H9 (cell line): ENCODE measurements around the gene TIAM2. TPM values are rescaled to one million over a fixed set of nuclear protein-coding genes. Genes with fewer than 3 reads are reported as not detected.

ENCODE experiments used
- DNase-seq: peaks from one replicate; pipeline ENCODE4 v3.0.0-alpha.2; 2017
- H2AFZ ChIP-seq: one replicate; pipeline ENCODE4 v1.6.1; 2013; ENCODE audit warnings: mild to moderate bottlenecking, low read length, control low read depth, moderate library complexity
- H2AK5ac ChIP-seq: 2 replicates; pipeline ENCODE4 v1.6.1; 2013; ENCODE audit warnings: low read length, control low read depth, mixed read lengths; ENCODE audit not compliant: insufficient read length
- H2BK120ac ChIP-seq: one replicate; pipeline ENCODE4 v1.6.1; 2013; ENCODE audit warnings: low read depth, mild to moderate bottlenecking, low read length, control low read depth, inconsistent platforms; ENCODE audit not compliant: poor library complexity, severe bottlenecking
- H2BK12ac ChIP-seq: 2 replicates; pipeline ENCODE4 v1.6.1; 2013; ENCODE audit warnings: low read length, control low read depth, mixed read lengths, low read depth; ENCODE audit not compliant: insufficient read length
- H2BK15ac ChIP-seq: 2 replicates; pipeline ENCODE4 v1.6.1; 2013; ENCODE audit warnings: low read depth, low read length, control low read depth
- H2BK20ac ChIP-seq: one replicate; pipeline ENCODE4 v1.6.1; 2013; ENCODE audit warnings: low read depth, mild to moderate bottlenecking, low read length, control low read depth, inconsistent platforms; ENCODE audit not compliant: poor library complexity, severe bottlenecking
- H2BK5ac ChIP-seq: 2 replicates; pipeline ENCODE4 v1.6.1; 2013; ENCODE audit warnings: low read length, control low read depth, mixed read lengths; ENCODE audit not compliant: insufficient read length
- H3K14ac ChIP-seq: 2 replicates; pipeline ENCODE4 v1.6.1; 2013; ENCODE audit warnings: low read length, control low read depth; ENCODE audit not compliant: insufficient read depth
- H3K18ac ChIP-seq: 2 replicates; pipeline ENCODE4 v1.6.1; 2013; ENCODE audit warnings: low read depth, mild to moderate bottlenecking, mixed read lengths, low read length, control low read depth; ENCODE audit not compliant: insufficient read length
- H3K23ac ChIP-seq: 2 replicates; pipeline ENCODE4 v1.6.1; 2013; ENCODE audit warnings: low read length, control low read depth, mixed read lengths, low read depth; ENCODE audit not compliant: insufficient read length
- H3K23me2 ChIP-seq: 2 replicates; pipeline ENCODE4 v1.6.1; 2013; ENCODE audit warnings: low read depth, mild to moderate bottlenecking, mixed read lengths, low read length, control low read depth; ENCODE audit not compliant: insufficient read length, poor library complexity, severe bottlenecking
- H3K27ac ChIP-seq: 2 replicates; pipeline ENCODE4 v1.5.1; 2013; ENCODE audit warnings: low read length, control low read depth, mixed read lengths, low read depth; ENCODE audit not compliant: insufficient read length
- H3K27me3 ChIP-seq: 2 replicates; pipeline ENCODE4 v1.6.1; 2013; ENCODE audit warnings: low read length, control low read depth, inconsistent platforms; ENCODE audit not compliant: insufficient read depth
- H3K4ac ChIP-seq: 2 replicates; pipeline ENCODE4 v1.6.1; 2013; ENCODE audit warnings: low read depth, mild to moderate bottlenecking, control low read depth, inconsistent platforms, low read length, moderate library complexity
- H3K4me1 ChIP-seq: 2 replicates; pipeline ENCODE4 v1.6.1; 2013; ENCODE audit warnings: low read length, control low read depth, inconsistent platforms; ENCODE audit not compliant: insufficient read depth
- H3K4me2 ChIP-seq: 2 replicates; pipeline ENCODE4 v1.6.1; 2013; ENCODE audit warnings: low read length, control low read depth, mixed read lengths; ENCODE audit not compliant: insufficient read length, insufficient read depth
- H3K56ac ChIP-seq: 2 replicates; pipeline ENCODE4 v1.6.1; 2013; ENCODE audit warnings: low read depth, mild to moderate bottlenecking, mixed read lengths, low read length, control low read depth; ENCODE audit not compliant: insufficient read length
- H3K79me1 ChIP-seq: 2 replicates; pipeline ENCODE4 v1.6.1; 2013; ENCODE audit warnings: low read depth, mild to moderate bottlenecking, moderate library complexity, low read length, control low read depth, inconsistent platforms; ENCODE audit not compliant: insufficient read depth, poor library complexity, severe bottlenecking
- H3K79me2 ChIP-seq: 2 replicates; pipeline ENCODE4 v1.6.1; 2013; ENCODE audit warnings: low read length, control low read depth, inconsistent platforms; ENCODE audit not compliant: insufficient read depth
- H3K9ac ChIP-seq: 2 replicates; pipeline ENCODE4 v1.6.1; 2013; ENCODE audit warnings: low read length, control low read depth, mixed read lengths; ENCODE audit not compliant: insufficient read length; ENCODE audit errors: extremely low read depth
- H3K9me3 ChIP-seq: one replicate; pipeline ENCODE4 v1.6.1; 2013; ENCODE audit warnings: low read depth, low read length, inconsistent platforms; ENCODE audit not compliant: control insufficient read depth
- H3T11ph ChIP-seq: one replicate; pipeline ENCODE4 v1.6.1; 2013; ENCODE audit warnings: mild to moderate bottlenecking, low read length, control low read depth, inconsistent platforms
- H4K20me1 ChIP-seq: one replicate; pipeline ENCODE4 v1.6.1; 2013; ENCODE audit not compliant: control insufficient read depth, insufficient read length, insufficient read depth
- H4K5ac ChIP-seq: 2 replicates; pipeline ENCODE4 v1.6.1; 2013; ENCODE audit warnings: low read depth, mild to moderate bottlenecking, mixed read lengths, low read length, control low read depth; ENCODE audit not compliant: insufficient read length
- H4K8ac ChIP-seq: replicated peaks from 2 replicates; pipeline ENCODE4 v1.6.1; 2013; ENCODE audit warnings: low read length, control low read depth, mixed read lengths, low read depth; ENCODE audit not compliant: insufficient read length
- H4K91ac ChIP-seq: 2 replicates; pipeline ENCODE4 v1.6.1; 2013; ENCODE audit warnings: low read depth, mild to moderate bottlenecking, moderate library complexity, mixed read lengths, low read length, control low read depth; ENCODE audit not compliant: insufficient read length
- H3K27ac Mint-ChIP-seq, 3 experiments: 2 replicates in 2 of 3; 3 replicates in 1 of 3; pipeline ENCODE4 v1.8.0; 2020 to 2021; ENCODE audit warnings: mixed read lengths in 3 of 3, mild to moderate bottlenecking in 1 of 3, moderate library complexity in 1 of 3
- H3K27me3 Mint-ChIP-seq: 2 replicates; pipeline ENCODE4 v1.8.0; 2021; ENCODE audit warnings: low read depth, mild to moderate bottlenecking, moderate library complexity, mixed read lengths
- H3K36me3 Mint-ChIP-seq, 3 experiments: 2 replicates in 2 of 3; 3 replicates in 1 of 3; pipeline ENCODE4 v1.8.0; 2020 to 2021; ENCODE audit warnings: low read depth in 3 of 3, mixed read lengths in 3 of 3; ENCODE audit not compliant: insufficient read depth in 1 of 3
- H3K4me1 Mint-ChIP-seq, 2 experiments: 2 replicates each; pipeline ENCODE4 v1.8.0; 2020; ENCODE audit warnings: mixed read lengths in 2 of 2
- H3K4me3 Mint-ChIP-seq, 2 experiments: 2 replicates in 1 of 2; 3 replicates in 1 of 2; pipeline ENCODE4 v1.8.0; 2020 to 2021; ENCODE audit warnings: mild to moderate bottlenecking in 2 of 2, mixed read lengths in 2 of 2, moderate library complexity in 1 of 2
- H3K9me3 Mint-ChIP-seq, 2 experiments: 2 replicates in 1 of 2; 3 replicates in 1 of 2; pipeline ENCODE4 v1.8.0; 2020; ENCODE audit warnings: mild to moderate bottlenecking in 2 of 2, mixed read lengths in 2 of 2, moderate library complexity in 1 of 2
- CTCF ChIP-seq: fragments of 200-600 bp; sonication (generic); conservative IDR thresholded peaks from 3 replicates; pipeline ENCODE4 v1.8.0; 2021; ENCODE audit warnings: antibody characterized with exemption, mild to moderate bottlenecking
- WGBS: extraction: QIAGEN DNeasy Blood & Tissue Kit; methylation state at CpG from one replicate; pipeline ENCODE4 v1.1.7; 2013; ENCODE audit warnings: missing lambda C conversion rate, low lambda C conversion rate, mixed read lengths; ENCODE audit not compliant: insufficient read length; ENCODE audit errors: extremely low coverage; 5-methylcytosine and 5-hydroxymethylcytosine counted together
- total RNA-seq: library from RNA; stranded (reverse); gene quantifications from 2 replicates; pipeline ENCODE4 v1.2.1, GENCODE V29; 2021

Gene TIAM2
- total RNA-seq, 1 experiment from 2014 or later: 6.3 TPM

- H3K14ac ChIP-seq: no peak overlapping the region
- H4K20me1 ChIP-seq: no peaks in the 10 kb centered on the region
- H2BK12ac ChIP-seq: no peak overlapping the region
- 0 out of 2 replicates have a peak, but pooled peaks cover 1% of the 10 kb centered on the region for H3K79me2 ChIP-seq
- H2AK5ac ChIP-seq: no peak overlapping the region
- H2AFZ ChIP-seq: no peak overlapping the region
- H3K23ac ChIP-seq: no peak overlapping the region
- Mint-ChIP-seq H3K9me3 (peaks cover 0 to 3% of the 10 kb centered on the region in 2 experiments; a peak in 2 of 5 replicates), H3K4me1 (peaks cover 23 to 31% of the 10 kb centered on the region in 2 experiments), H3K4me3 (no peak overlapping the region), H3K27me3 (no peaks in the 10 kb centered on the region), H3K27ac (no peak overlapping the region; a peak in 1 of 7 replicates), H3K36me3 (peaks cover 22 to 33% (median 32%) of the 10 kb centered on the region in 3 experiments)
- no peak overlapping the region for H3K4ac ChIP-seq
- H4K8ac ChIP-seq: no peak overlapping the region
- peaks cover 4% of the 10 kb centered on the region; the same call in 1 of the 2 replicates for H3K4me1 ChIP-seq
- no peak overlapping the region for H3K18ac ChIP-seq
- no peak for TF ChIP-seq CTCF
- no peak overlapping the region for H3K56ac ChIP-seq
- H3K27ac ChIP-seq: no peak overlapping the region
- H3T11ph ChIP-seq: no peak overlapping the region
- no CpG with 5 or more reads among the region's 7 CpGs for WGBS
- no peak overlapping the region for H2BK20ac ChIP-seq
- no peaks in the 10 kb centered on the region for H3K27me3 ChIP-seq
- no peak overlapping the region for H3K9ac ChIP-seq
- no peak overlapping the region for H2BK5ac ChIP-seq
- no peaks in the 10 kb centered on the region for H3K23me2 ChIP-seq
- no peaks in the 10 kb centered on the region for H3K9me3 ChIP-seq
- H4K91ac ChIP-seq: no peak overlapping the region
- H2BK15ac ChIP-seq: no peak overlapping the region
- no peak overlapping the region for H4K5ac ChIP-seq
- H2BK120ac ChIP-seq: no peak overlapping the region
- DNase-seq: no peak
- no peaks in the 10 kb centered on the region for H3K79me1 ChIP-seq
- no peak overlapping the region for H3K4me2 ChIP-seq
Observed at GRCh38 chr6:155270561-155271091, 275.5 kb downstream of the TIAM2 start.
